HepG2 (cell line): Measurements from ENCODE around the gene TOB1. TPM values are rescaled to one million over a fixed set of nuclear protein-coding genes. Genes with fewer than 3 reads are reported as not detected.
A peak's percentile ranks its signal among the peaks of the same experiment; 100 is the strongest.

ENCODE experiments used
- GTF3A ChIP-seq: sonication (generic); formaldehyde crosslinking; conservative IDR thresholded peaks from 2 replicates; pipeline ENCODE4 v1.4.0; 2020; ENCODE audit warnings: mild to moderate bottlenecking, missing genetic modification reagents
- HMGXB4 ChIP-seq, 2 experiments: sonication (generic) in 1 of 2; formaldehyde crosslinking in 1 of 2; IDR thresholded peaks; 2 replicates each; pipeline versions ENCODE4 v1.4.0 to v1.6.1; 2018 to 2020; ENCODE audit warnings: missing genetic modification reagents in 2 of 2, borderline replicate concordance in 1 of 2, low read depth in 1 of 2, mild to moderate bottlenecking in 1 of 2, missing biosample characterization in 1 of 2
- HNF4A ChIP-seq: sonication (generic); formaldehyde crosslinking; IDR thresholded peaks from 2 replicates; pipeline ENCODE4 v1.4.0; 2020; ENCODE audit warnings: missing genetic modification reagents
- IKZF4 ChIP-seq: sonication (generic); formaldehyde crosslinking; IDR thresholded peaks from 2 replicates; pipeline ENCODE4 v1.5.1; 2020; ENCODE audit warnings: borderline replicate concordance, mild to moderate bottlenecking, low read depth, missing genetic modification reagents; ENCODE audit errors: not compliant biosample characterization
- IRF9 ChIP-seq: sonication (generic); formaldehyde crosslinking; IDR thresholded peaks from 2 replicates; pipeline ENCODE4 v1.8.0; 2022; ENCODE audit warnings: missing genetic modification reagents, mild to moderate bottlenecking, borderline replicate concordance
- MXD1 ChIP-seq: sonication (generic); formaldehyde crosslinking; IDR thresholded peaks from 2 replicates; pipeline ENCODE4 v1.4.0; 2020; ENCODE audit warnings: mild to moderate bottlenecking, missing genetic modification reagents
- NKX3-1 ChIP-seq: sonication (generic); formaldehyde crosslinking; IDR thresholded peaks from 2 replicates; pipeline ENCODE4 v1.5.0; 2020; ENCODE audit warnings: missing genetic modification reagents
- NPAS2 ChIP-seq: sonication (generic); formaldehyde crosslinking; IDR thresholded peaks from 2 replicates; pipeline ENCODE4 v1.8.0; 2022; ENCODE audit warnings: mild to moderate bottlenecking, missing genetic modification reagents, borderline replicate concordance
- SUZ12 ChIP-seq: fragments of 150-350 bp; IDR thresholded peaks from 2 replicates; pipeline ENCODE4 v1.6.1; 2014; ENCODE audit warnings: low read depth, low read length
- TAF15 ChIP-seq: fragments of 200-400 bp; formaldehyde crosslinking; IDR thresholded peaks from one replicate; pipeline ENCODE4 v1.6.1; 2018; ENCODE audit warnings: mild to moderate bottlenecking, low read depth, low read length; ENCODE audit not compliant: poor library complexity, severe bottlenecking
- TP53 ChIP-seq: sonication (generic); formaldehyde crosslinking; conservative IDR thresholded peaks from 2 replicates; pipeline ENCODE4 v1.4.0; 2020; ENCODE audit warnings: missing genetic modification reagents
- ZFP90 ChIP-seq: sonication (generic); formaldehyde crosslinking; IDR thresholded peaks from 2 replicates; pipeline ENCODE4 v1.8.0; 2022; ENCODE audit warnings: missing genetic modification reagents, mild to moderate bottlenecking, inconsistent platforms, borderline replicate concordance
- ZNF274 ChIP-seq: sonication (generic); formaldehyde crosslinking; IDR thresholded peaks from 2 replicates; pipeline ENCODE4 v1.5.1; 2020; ENCODE audit warnings: mild to moderate bottlenecking, missing genetic modification reagents
- ZNF589 ChIP-seq: sonication (generic); formaldehyde crosslinking; conservative IDR thresholded peaks from 2 replicates; pipeline ENCODE4 v1.8.0; 2022; ENCODE audit warnings: mild to moderate bottlenecking, moderate library complexity, missing genetic modification reagents
- ZNF660 ChIP-seq: sonication (generic); formaldehyde crosslinking; IDR thresholded peaks from 2 replicates; pipeline ENCODE4 v1.5.1; 2020; ENCODE audit warnings: mild to moderate bottlenecking, low read depth, missing genetic modification reagents, borderline replicate concordance
- ZNF777 ChIP-seq: sonication (generic); formaldehyde crosslinking; IDR thresholded peaks from 2 replicates; pipeline ENCODE4 v1.4.0; 2020; ENCODE audit warnings: missing genetic modification reagents
- polyA plus RNA-seq, 8 experiments: library from polyadenylated mRNA; depleted of rRNA in 3 of 8; stranded (reverse) in 7 of 8; unstranded in 1 of 8; fragments of >200 nt; fragmentation: Illumina TruSeq in 4 of 8; extraction: Trizol in 4 of 8; gene quantifications; 2 replicates each; pipeline versions ENCODE4 v1.2.1 to v1.2.3, GENCODE V29; 2011 to 2016; ENCODE audit warnings: low read depth in 4 of 8, missing spikeins in 1 of 8, mixed read lengths in 1 of 8; ENCODE audit not compliant: insufficient read depth in 1 of 8
- total RNA-seq, 5 experiments: library from RNA; depleted of rRNA; stranded (reverse); fragments of >200 nt; fragmentation: Illumina TruSeq; extraction: Trizol; gene quantifications; 2 replicates each; pipeline ENCODE4 v1.2.3, GENCODE V29; 2016; ENCODE audit warnings: low read depth in 1 of 5
- TF ChIP-seq, protein P1 (sequence below): sonication (generic); formaldehyde crosslinking; IDR thresholded peaks from 2 replicates; pipeline ENCODE4 v1.8.0; 2022; ENCODE audit warnings: mild to moderate bottlenecking, missing genetic modification reagents, borderline replicate concordance
- TF ChIP-seq, protein P2 (sequence below): sonication (generic); formaldehyde crosslinking; IDR thresholded peaks from 2 replicates; pipeline ENCODE4 v1.9.0; 2021; ENCODE audit warnings: missing genetic modification reagents, borderline replicate concordance
- TF ChIP-seq, protein P3 (sequence below): sonication (generic); formaldehyde crosslinking; IDR thresholded peaks from 2 replicates; pipeline ENCODE4 v1.4.0; 2020; ENCODE audit warnings: mild to moderate bottlenecking, missing genetic modification reagents
- TF ChIP-seq, protein P4 (sequence below): sonication (generic); formaldehyde crosslinking; conservative IDR thresholded peaks from 2 replicates; pipeline ENCODE4 v1.8.0; 2022; ENCODE audit warnings: missing genetic modification reagents

Gene TOB1
- total and polyA plus RNA-seq, 2 of the 13 experiments (the other 11 are each of a cell fraction or from before 2014, with no cell fraction given), result 21.9 to 57.7 TPM

- TF ChIP-seq NKX3-1, result no peak
- TF ChIP-seq ZFP90 (CRISPR knock-in tag), result no peak
- TF ChIP-seq ZNF274, result no peak
- TF ChIP-seq ZNF777 (CRISPR knock-in tag), result no peak
- no peak for TF ChIP-seq ZNF589 (CRISPR knock-in tag)
- TF ChIP-seq GTF3A (CRISPR knock-in tag), result no peak
- TF ChIP-seq NPAS2 (CRISPR knock-in tag), result no peak
- TF ChIP-seq, protein P1, sequence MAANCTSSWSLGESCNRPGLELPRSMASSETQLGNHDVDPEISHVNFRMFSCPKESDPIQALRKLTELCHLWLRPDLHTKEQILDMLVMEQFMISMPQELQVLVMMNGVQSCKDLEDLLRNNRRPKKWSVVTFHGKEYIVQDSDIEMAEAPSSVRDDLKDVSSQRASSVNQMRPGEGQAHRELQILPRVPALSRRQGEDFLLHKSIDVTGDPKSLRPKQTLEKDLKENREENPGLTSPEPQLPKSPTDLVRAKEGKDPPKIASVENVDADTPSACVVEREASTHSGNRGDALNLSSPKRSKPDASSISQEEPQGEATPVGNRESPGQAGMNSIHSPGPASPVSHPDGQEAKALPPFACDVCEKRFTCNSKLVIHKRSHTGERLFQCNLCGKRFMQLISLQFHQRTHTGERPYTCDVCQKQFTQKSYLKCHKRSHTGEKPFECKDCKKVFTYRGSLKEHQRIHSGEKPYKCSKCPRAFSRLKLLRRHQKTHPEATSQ, result peak; percentile 19; the same call in 1 of the 2 replicates
- TF ChIP-seq IRF9 (CRISPR knock-in tag), result no peak
- TF ChIP-seq, protein P2, sequence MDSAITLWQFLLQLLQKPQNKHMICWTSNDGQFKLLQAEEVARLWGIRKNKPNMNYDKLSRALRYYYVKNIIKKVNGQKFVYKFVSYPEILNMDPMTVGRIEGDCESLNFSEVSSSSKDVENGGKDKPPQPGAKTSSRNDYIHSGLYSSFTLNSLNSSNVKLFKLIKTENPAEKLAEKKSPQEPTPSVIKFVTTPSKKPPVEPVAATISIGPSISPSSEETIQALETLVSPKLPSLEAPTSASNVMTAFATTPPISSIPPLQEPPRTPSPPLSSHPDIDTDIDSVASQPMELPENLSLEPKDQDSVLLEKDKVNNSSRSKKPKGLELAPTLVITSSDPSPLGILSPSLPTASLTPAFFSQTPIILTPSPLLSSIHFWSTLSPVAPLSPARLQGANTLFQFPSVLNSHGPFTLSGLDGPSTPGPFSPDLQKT, result no peak
- TF ChIP-seq HNF4A (CRISPR knock-in tag), result peak; percentile 89
- TF ChIP-seq TAF15, result no peak
- no peak for TF ChIP-seq MXD1 (CRISPR knock-in tag)
- TF ChIP-seq ZNF660, result no peak
- TF ChIP-seq SUZ12, result no peak
- no peak for TF ChIP-seq IKZF4 (CRISPR knock-in tag)
- peak in 1 of 2 experiments; percentile 10; a peak in 1 of 4 replicates for TF ChIP-seq HMGXB4 (CRISPR knock-in tag; IDR thresholded peaks at IDR 0.05; ENCODE audit: borderline replicate concordance in 1 of 2, low read depth in 1 of 2)
- TF ChIP-seq, protein P3, sequence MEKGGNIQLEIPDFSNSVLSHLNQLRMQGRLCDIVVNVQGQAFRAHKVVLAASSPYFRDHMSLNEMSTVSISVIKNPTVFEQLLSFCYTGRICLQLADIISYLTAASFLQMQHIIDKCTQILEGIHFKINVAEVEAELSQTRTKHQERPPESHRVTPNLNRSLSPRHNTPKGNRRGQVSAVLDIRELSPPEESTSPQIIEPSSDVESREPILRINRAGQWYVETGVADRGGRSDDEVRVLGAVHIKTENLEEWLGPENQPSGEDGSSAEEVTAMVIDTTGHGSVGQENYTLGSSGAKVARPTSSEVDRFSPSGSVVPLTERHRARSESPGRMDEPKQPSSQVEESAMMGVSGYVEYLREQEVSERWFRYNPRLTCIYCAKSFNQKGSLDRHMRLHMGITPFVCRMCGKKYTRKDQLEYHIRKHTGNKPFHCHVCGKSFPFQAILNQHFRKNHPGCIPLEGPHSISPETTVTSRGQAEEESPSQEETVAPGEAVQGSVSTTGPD, result no peak; the same call in 1 of the 2 replicates
- TF ChIP-seq, protein P4, sequence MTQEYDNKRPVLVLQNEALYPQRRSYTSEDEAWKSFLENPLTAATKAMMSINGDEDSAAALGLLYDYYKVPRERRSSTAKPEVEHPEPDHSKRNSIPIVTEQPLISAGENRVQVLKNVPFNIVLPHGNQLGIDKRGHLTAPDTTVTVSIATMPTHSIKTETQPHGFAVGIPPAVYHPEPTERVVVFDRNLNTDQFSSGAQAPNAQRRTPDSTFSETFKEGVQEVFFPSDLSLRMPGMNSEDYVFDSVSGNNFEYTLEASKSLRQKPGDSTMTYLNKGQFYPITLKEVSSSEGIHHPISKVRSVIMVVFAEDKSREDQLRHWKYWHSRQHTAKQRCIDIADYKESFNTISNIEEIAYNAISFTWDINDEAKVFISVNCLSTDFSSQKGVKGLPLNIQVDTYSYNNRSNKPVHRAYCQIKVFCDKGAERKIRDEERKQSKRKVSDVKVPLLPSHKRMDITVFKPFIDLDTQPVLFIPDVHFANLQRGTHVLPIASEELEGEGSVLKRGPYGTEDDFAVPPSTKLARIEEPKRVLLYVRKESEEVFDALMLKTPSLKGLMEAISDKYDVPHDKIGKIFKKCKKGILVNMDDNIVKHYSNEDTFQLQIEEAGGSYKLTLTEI (CRISPR knock-in tag), result no peak
- no peak for TF ChIP-seq TP53 (CRISPR knock-in tag)
Observed at GRCh38 chr17:50905460-50905803, 39.3 kb upstream of the TOB1 start (continued).
